Panc1 (cell line): ENCODE data around the gene ESAM. TPM values are rescaled to one million over a fixed set of nuclear protein-coding genes. Genes with fewer than 3 reads are reported as not detected.

Experiments
- ATAC-seq: fragments of 200-7000 bp; cut with Tn5 transposase; 2 replicates; pipeline ENCODE4 v1.9.1; 2020; ENCODE audit warnings: mild to moderate bottlenecking, moderate library complexity
- BruUV-seq: library from RNA; stranded (reverse); fragments of 400-500 nt; replicated peaks from 2 replicates; lab custom pipeline; 2021; lab: Mats Ljungman, UMichigan
- CTCF ChIA-PET: fragments of 300-600 bp; sonication (Branson Sonifier 250); formaldehyde crosslinking; loops from one replicate; lab custom pipeline; 2022; ENCODE audit warnings: antibody characterized with exemption; lab: Charles Lee
- POLR2A ChIA-PET: fragments of 300-600 bp; sonication (Branson Sonifier 250); formaldehyde crosslinking; loops from one replicate; lab custom pipeline; 2022; ENCODE audit warnings: antibody characterized with exemption; lab: Charles Lee
- DNase-seq: peaks from one replicate; pipeline ENCODE4 v3.0.0-alpha.2; 2010; ENCODE audit warnings: low read depth, low spot score
- H3K27ac ChIP-seq: 2 replicates; pipeline ENCODE4 v1.5.1; 2011; ENCODE audit warnings: mild to moderate bottlenecking, low read length, inconsistent platforms
- H3K27me3 ChIP-seq: fragments of 200-500 bp; sonication (Bioruptor generic); 2 replicates; pipeline ENCODE4 v1.6.0; 2014; ENCODE audit warnings: low read length, inconsistent platforms; ENCODE audit not compliant: control insufficient read depth, insufficient read depth
- H3K36me3 ChIP-seq: fragments of 200-500 bp; sonication (Bioruptor generic); 2 replicates; pipeline ENCODE4 v1.5.1; 2014; ENCODE audit warnings: inconsistent platforms, mild to moderate bottlenecking, low read length, moderate library complexity; ENCODE audit not compliant: control insufficient read depth, insufficient read depth
- H3K4me1 ChIP-seq: 2 replicates; pipeline ENCODE4 v1.5.1; 2011; ENCODE audit warnings: inconsistent platforms, mild to moderate bottlenecking, low read length, moderate library complexity; ENCODE audit not compliant: control insufficient read depth, insufficient read depth
- H3K4me3 ChIP-seq, 2 experiments: 2 replicates each; pipeline ENCODE4 v1.5.1; 2011 to 2012; ENCODE audit warnings: low read depth in 2 of 2, low read length in 2 of 2, mild to moderate bottlenecking in 2 of 2, inconsistent platforms in 1 of 2, moderate library complexity in 1 of 2
- H3K9me3 ChIP-seq: fragments of 200-500 bp; sonication (Bioruptor generic); 2 replicates; pipeline ENCODE4 v1.5.1; 2014; ENCODE audit warnings: low read depth, mild to moderate bottlenecking, inconsistent platforms, low read length, moderate library complexity; ENCODE audit not compliant: control insufficient read depth, insufficient read depth
- CTCF ChIP-seq: fragments of 450-650 bp; IDR thresholded peaks from 2 replicates; pipeline ENCODE4 v1.5.1; 2017; ENCODE audit warnings: mild to moderate bottlenecking
- POLR2AphosphoS5 ChIP-seq: IDR thresholded peaks from 2 replicates; pipeline ENCODE4 v1.6.1; 2012; ENCODE audit warnings: mild to moderate bottlenecking, low read depth, low read length, moderate library complexity
- REST ChIP-seq, 2 experiments: IDR thresholded peaks; 2 replicates each; pipeline ENCODE4 v1.6.1; 2011 to 2012; ENCODE audit warnings: low read depth in 2 of 2, control low read depth in 1 of 2, low read length in 1 of 2, mild to moderate bottlenecking in 1 of 2, moderate library complexity in 1 of 2; ENCODE audit not compliant: insufficient read depth in 1 of 2
- SIN3A ChIP-seq: IDR thresholded peaks from 2 replicates; pipeline ENCODE4 v1.6.1; 2012; ENCODE audit warnings: low read depth, mild to moderate bottlenecking, low read length, moderate library complexity, borderline replicate concordance; ENCODE audit not compliant: insufficient read depth
- TCF7L2 ChIP-seq: IDR thresholded peaks from 2 replicates; pipeline ENCODE4 v1.6.1; 2011; ENCODE audit warnings: mild to moderate bottlenecking, low read depth, low read length, inconsistent platforms
- in situ Hi-C: cut with HindIII; loops from 2 replicates; pipeline ENCODE4 v1.10.0; 2016; ENCODE audit warnings: low sequenced_read_pairs, low pct_unique_long_range_greater_than_20kb
- intact Hi-C: fragments of 100-400 bp; cut with micrococcal nuclease; formaldehyde crosslinking; loops from one replicate; pipeline ENCODE4 v1.10.0; 2022; ENCODE audit not compliant: unreplicated experiment
- total RNA-seq: library from RNA; stranded (reverse); gene quantifications from one replicate; pipeline ENCODE4 v1.2.1, GENCODE V29; 2021; ENCODE audit not compliant: unreplicated experiment

The ESAM gene
- total RNA-seq, 1 experiment from 2014 or later, result 1.6 TPM

GRCh38 chr11:124743050-124743449 lies 19.0 kb downstream of the ESAM start:
- BruUV-seq, result no TSS peak
- peaks cover 41% of the 10 kb centered on the region for H3K27me3 ChIP-seq

GRCh38 chr11:124742555-124742954 lies 19.5 kb downstream of the ESAM start:
- no peak for ATAC-seq
- CTCF ChIA-PET, result no interaction called here

More at GRCh38 chr11:124743050-124743449, 19.0 kb downstream of the ESAM start:
- ChIA-PET CTCF (no interaction called here), POLR2A (no interaction called here)
- ATAC-seq (no peak), DNase-seq (no peak)
- no peak overlapping the region for H3K27ac ChIP-seq
- intact Hi-C loops (no loop called here), in situ Hi-C loops (no loop called here)
- H3K9me3 ChIP-seq, result no peaks in the 10 kb centered on the region
- no peak overlapping the region for H3K4me3 ChIP-seq
- no peaks in the 10 kb centered on the region for H3K36me3 ChIP-seq
- H3K4me1 ChIP-seq, result peaks cover 9% of the 10 kb centered on the region
- TF ChIP-seq CTCF, result no peak
- TF ChIP-seq TCF7L2, result no peak

More at GRCh38 chr11:124742555-124742954, 19.5 kb downstream of the ESAM start:
- Histone ChIP-seq H3K4me3 (no peak overlapping the region), H3K4me1 (peaks cover 9% of the 10 kb centered on the region), H3K9me3 (no peaks in the 10 kb centered on the region), H3K36me3 (no peaks in the 10 kb centered on the region), H3K27me3 (peaks cover 41% of the 10 kb centered on the region), H3K27ac (no peak overlapping the region)
- in situ Hi-C loops (no loop called here), intact Hi-C loops (no loop called here)
- POLR2A ChIA-PET, result no interaction called here
- no TSS peak for BruUV-seq
- no peak for DNase-seq
- TF ChIP-seq POLR2AphosphoS5 (no peak), CTCF (no peak), SIN3A (no peak), REST (IDR thresholded peaks at IDR 0.05; ENCODE audit: insufficient read depth in 1 of 2, low read depth in 2 of 2, low read length in 1 of 2) (no peak), TCF7L2 (no peak)
